ENCODE results near the gene NR1H3. TPM values are rescaled to one million over a fixed set of nuclear protein-coding genes. Genes with fewer than 3 reads are reported as not detected.
A peak's percentile ranks its signal among the peaks of the same experiment; 100 is the strongest.

Gene NR1H3
- total RNA-seq, 1 donor from 2014 or later = 61.2 TPM

- no peak for TF ChIP-seq CTCF (IDR thresholded peaks at IDR 0.05; ENCODE audit: unreplicated experiment)
- H3K27ac Mint-ChIP-seq (ENCODE audit: unreplicated experiment) = no peak overlapping the region
- peaks cover 47% of the 10 kb centered on the region for H3K36me3 Mint-ChIP-seq (ENCODE audit: low read depth, unreplicated experiment)
- no peak for DNase-seq (ENCODE audit: low spot score)
- no peak overlapping the region for H3K4me3 Mint-ChIP-seq (ENCODE audit: unreplicated experiment)
- no peaks in the 10 kb centered on the region for H3K4me1 Mint-ChIP-seq (ENCODE audit: unreplicated experiment)
- H3K9me3 Mint-ChIP-seq (ENCODE audit: unreplicated experiment) = no peaks in the 10 kb centered on the region
- H3K27me3 Mint-ChIP-seq (ENCODE audit: unreplicated experiment) = no peaks in the 10 kb centered on the region
Observed at GRCh38 chr11:47278058-47278457, 20.3 kb downstream of the NR1H3 start.

GRCh38 chr11:47278769-47279168, 21.0 kb downstream of the NR1H3 start:
- H3K4me1 Mint-ChIP-seq (ENCODE audit: unreplicated experiment) = no peaks in the 10 kb centered on the region
- DNase-seq (ENCODE audit: low spot score) = no peak
- H3K36me3 Mint-ChIP-seq (ENCODE audit: low read depth, unreplicated experiment) = peaks cover 48% of the 10 kb centered on the region
- no peak overlapping the region for H3K27ac Mint-ChIP-seq (ENCODE audit: unreplicated experiment)
- TF ChIP-seq CTCF (IDR thresholded peaks at IDR 0.05; ENCODE audit: unreplicated experiment) = no peak
- no peaks in the 10 kb centered on the region for H3K27me3 Mint-ChIP-seq (ENCODE audit: unreplicated experiment)
- no peak overlapping the region for H3K4me3 Mint-ChIP-seq (ENCODE audit: unreplicated experiment)
- no peaks in the 10 kb centered on the region for H3K9me3 Mint-ChIP-seq (ENCODE audit: unreplicated experiment)

DNA sequence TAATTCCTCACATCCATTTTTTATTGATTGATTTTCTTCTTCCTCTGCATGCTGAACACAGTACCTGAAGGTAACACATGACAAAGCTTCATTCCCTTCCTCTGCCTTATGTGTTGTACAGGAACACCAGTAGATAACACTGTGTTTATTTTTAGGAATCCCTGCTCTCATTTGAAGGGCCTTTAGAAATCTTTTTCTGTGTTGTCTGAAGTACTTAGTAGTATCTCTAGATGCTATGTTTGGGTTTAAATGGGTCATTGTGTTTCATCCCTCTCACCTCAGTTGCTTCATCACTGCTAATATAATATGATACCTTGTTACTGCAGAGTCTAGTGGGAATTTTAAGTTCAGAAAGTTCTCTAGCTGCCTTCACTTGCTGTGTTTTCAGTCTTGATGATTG, 22.3 kb downstream of the NR1H3 start:
- H3K4me3 Mint-ChIP-seq (ENCODE audit: unreplicated experiment) = peak overlapping the region; percentile 17
- H3K36me3 Mint-ChIP-seq (ENCODE audit: low read depth, unreplicated experiment) = peaks cover 50% of the 10 kb centered on the region
- peaks cover 1% of the 10 kb centered on the region for H3K27me3 Mint-ChIP-seq (ENCODE audit: unreplicated experiment)
- H3K27ac Mint-ChIP-seq (ENCODE audit: unreplicated experiment) = no peak overlapping the region
- no peak for DNase-seq (ENCODE audit: low spot score)
- no peaks in the 10 kb centered on the region for H3K9me3 Mint-ChIP-seq (ENCODE audit: unreplicated experiment)
- TF ChIP-seq CTCF (IDR thresholded peaks at IDR 0.05; ENCODE audit: unreplicated experiment) = no peak
- no peaks in the 10 kb centered on the region for H3K4me1 Mint-ChIP-seq (ENCODE audit: unreplicated experiment)

DNA sequence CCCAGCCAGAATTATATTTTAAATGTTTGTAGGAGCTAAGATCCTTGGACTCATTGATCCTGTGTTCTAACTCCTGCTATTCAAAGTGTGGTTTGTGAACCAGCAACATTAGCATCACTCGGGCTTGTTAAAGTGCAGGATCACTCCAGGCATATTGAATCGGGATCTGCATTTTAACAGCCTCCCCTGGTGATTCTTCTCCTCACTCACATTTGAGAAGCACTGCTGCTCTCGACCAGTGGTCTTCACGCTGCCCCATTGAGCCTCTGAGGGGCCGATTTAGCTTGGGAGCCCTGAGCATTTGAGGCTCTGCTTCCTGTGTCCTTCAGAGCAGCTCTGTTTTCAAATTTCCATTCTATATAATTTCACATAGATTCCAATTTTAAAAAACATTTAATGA, 23.1 kb downstream of the NR1H3 start:
- Mint-ChIP-seq H3K27me3 (ENCODE audit: unreplicated experiment) (peaks cover 4% of the 10 kb centered on the region), H3K4me1 (ENCODE audit: unreplicated experiment) (no peaks in the 10 kb centered on the region), H3K4me3 (ENCODE audit: unreplicated experiment) (no peak overlapping the region), H3K27ac (ENCODE audit: unreplicated experiment) (no peak overlapping the region), H3K9me3 (ENCODE audit: unreplicated experiment) (no peaks in the 10 kb centered on the region), H3K36me3 (ENCODE audit: low read depth, unreplicated experiment) (peaks cover 50% of the 10 kb centered on the region)
- no peak for TF ChIP-seq CTCF (IDR thresholded peaks at IDR 0.05; ENCODE audit: unreplicated experiment)
- no peak for DNase-seq (ENCODE audit: low spot score)

- peak overlapping the region; percentile 67 for H3K4me3 Mint-ChIP-seq (ENCODE audit: unreplicated experiment)
- H3K27ac Mint-ChIP-seq (ENCODE audit: unreplicated experiment) = no peak overlapping the region
- H3K27me3 Mint-ChIP-seq (ENCODE audit: unreplicated experiment) = peaks cover 4% of the 10 kb centered on the region
- DNase-seq (ENCODE audit: low spot score) = no peak
- H3K9me3 Mint-ChIP-seq (ENCODE audit: unreplicated experiment) = no peaks in the 10 kb centered on the region
- no peaks in the 10 kb centered on the region for H3K4me1 Mint-ChIP-seq (ENCODE audit: unreplicated experiment)
- H3K36me3 Mint-ChIP-seq (ENCODE audit: low read depth, unreplicated experiment) = peaks cover 49% of the 10 kb centered on the region
- no peak for TF ChIP-seq CTCF (IDR thresholded peaks at IDR 0.05; ENCODE audit: unreplicated experiment)
Observed at GRCh38 chr11:47282462-47282861, 24.7 kb downstream of the NR1H3 start.
